A549 (cell line): ENCODE results near the gene ILRUN. TPM values are rescaled to one million over a fixed set of nuclear protein-coding genes. Genes with fewer than 3 reads are reported as not detected.

Experiments
- ATAC-seq, 2 experiments: fragments of 200-7000 bp in 1 of 2; fragments of >200 bp in 1 of 2; cut with Nextera tagmentation in 1 of 2; cut with Tn5 transposase in 1 of 2; 3 replicates each; pipeline versions ENCODE4 v1.8.0 to v1.9.1; 2018 to 2020; ENCODE audit warnings: mild to moderate bottlenecking in 1 of 2, moderate library complexity in 1 of 2
- CTCF ChIA-PET: fragments of 300-600 bp; sonication (Branson Sonifier 250); formaldehyde crosslinking; extraction: SDS; loops from one replicate; lab custom pipeline; 2021; ENCODE audit warnings: antibody characterized with exemption, inconsistent platforms; lab: Yijun Ruan, JAX
- POLR2A ChIA-PET: fragments of 350-600 bp; formaldehyde crosslinking; extraction: SDS; loops from one replicate; lab custom pipeline; 2021; ENCODE audit warnings: antibody characterized with exemption, inconsistent platforms; lab: Yijun Ruan, JAX
- DNase-seq, 2 experiments: peaks; one replicate each; pipeline versions ENCODE4 v3.0.0 to v3.0.0-alpha.2; 2011 to 2016; ENCODE audit warnings: low read depth in 1 of 2, low spot score in 1 of 2
- FAIRE-seq: peaks from 2 replicates; lab custom pipeline; 2011; peaks lifted over from hg19 to GRCh38; lab: Jason Lieb, UNC
- H3K27ac ChIP-seq, 2 experiments: fragments of >200 bp; sonication (Bioruptor Twin); formaldehyde crosslinking; 3 replicates each; pipeline ENCODE4 v1.5.1; 2016 to 2017
- H3K4me1 ChIP-seq: fragments of >200 bp; sonication (Bioruptor Twin); formaldehyde crosslinking; 3 replicates; pipeline ENCODE4 v1.6.1; 2016
- H3K4me2 ChIP-seq: fragments of >200 bp; sonication (Bioruptor Twin); formaldehyde crosslinking; 3 replicates; pipeline ENCODE4 v1.6.1; 2016
- H3K4me3 ChIP-seq: fragments of >200 bp; sonication (Bioruptor Twin); formaldehyde crosslinking; 3 replicates; pipeline ENCODE4 v1.5.1; 2016
- H3K9me3 ChIP-seq: fragments of >200 bp; sonication (Bioruptor Twin); formaldehyde crosslinking; 3 replicates; pipeline ENCODE4 v1.6.1; 2016
- BCL3 ChIP-seq: fragments of >200 bp; sonication (Bioruptor Twin); formaldehyde crosslinking; IDR thresholded peaks from 3 replicates; pipeline ENCODE4 v1.6.1; 2016
- CHD4 ChIP-seq: fragments of 200-600 bp; sonication (generic); IDR thresholded peaks from 2 replicates; pipeline ENCODE4 v1.6.1; 2016; ENCODE audit warnings: antibody characterized with exemption, mild to moderate bottlenecking, borderline replicate concordance
- FOSB ChIP-seq: fragments of 250-450 bp; sonication (Bioruptor Pico); IDR thresholded peaks from 2 replicates; pipeline ENCODE4 v1.5.0; 2020; ENCODE audit warnings: mild to moderate bottlenecking, moderate library complexity
- GATA3 ChIP-seq: IDR thresholded peaks from 2 replicates; pipeline ENCODE4 v1.6.1; 2012; ENCODE audit warnings: borderline replicate concordance
- HES2 ChIP-seq: fragments of >200 bp; sonication (Bioruptor Twin); formaldehyde crosslinking; IDR thresholded peaks from 2 replicates; pipeline ENCODE4 v1.6.1; 2016
- HOXA7 ChIP-seq: fragments of 250-450 bp; sonication (Bioruptor Pico); IDR thresholded peaks from 2 replicates; pipeline ENCODE4 v1.5.0; 2020; ENCODE audit warnings: mild to moderate bottlenecking, moderate library complexity
- HOXB13 ChIP-seq: fragments of 250-450 bp; sonication (Bioruptor Pico); IDR thresholded peaks from 2 replicates; pipeline ENCODE4 v1.5.0; 2020; ENCODE audit warnings: low read depth, mild to moderate bottlenecking, moderate library complexity
- JUN ChIP-seq, 2 experiments: fragments of >200 bp; sonication (Bioruptor Twin); formaldehyde crosslinking; IDR thresholded peaks; 2 replicates in 1 of 2; 3 replicates in 1 of 2; pipeline ENCODE4 v1.6.1; 2016 to 2017
- NFE2L2 ChIP-seq: fragments of 150-350 bp; conservative IDR thresholded peaks from 2 replicates; pipeline ENCODE4 v1.6.1; 2014; ENCODE audit warnings: low read length
- NPAS2 ChIP-seq: fragments of 250-450 bp; sonication (Bioruptor Pico); IDR thresholded peaks from 2 replicates; pipeline ENCODE4 v1.8.0; 2022; ENCODE audit warnings: mild to moderate bottlenecking, moderate library complexity, borderline replicate concordance
- NR3C1 ChIP-seq: fragments of >200 bp; sonication (Bioruptor Twin); formaldehyde crosslinking; IDR thresholded peaks from 3 replicates; pipeline ENCODE4 v1.6.1; 2017
- POLR2A ChIP-seq: IDR thresholded peaks from 2 replicates; pipeline ENCODE4 v1.6.1; 2012; ENCODE audit warnings: mild to moderate bottlenecking, low read length
- RNF2 ChIP-seq: fragments of 200-600 bp; sonication (generic); IDR thresholded peaks from 2 replicates; pipeline ENCODE4 v1.6.1; 2016; ENCODE audit warnings: low read depth, mild to moderate bottlenecking, antibody characterized with exemption, moderate library complexity, borderline replicate concordance
- SREBF2 ChIP-seq: fragments of 450-650 bp; IDR thresholded peaks from 2 replicates; pipeline ENCODE4 v1.6.1; 2014; ENCODE audit warnings: mild to moderate bottlenecking, moderate library complexity
- TP53 ChIP-seq: fragments of 250-450 bp; sonication (Bioruptor Pico); IDR thresholded peaks from 2 replicates; pipeline ENCODE4 v1.5.0; 2021; ENCODE audit warnings: mild to moderate bottlenecking, moderate library complexity
- USF2 ChIP-seq: fragments of 450-650 bp; IDR thresholded peaks from 2 replicates; pipeline ENCODE4 v1.6.1; 2014; ENCODE audit warnings: antibody characterized with exemption
- ZNF302 ChIP-seq: fragments of 250-450 bp; sonication (Bioruptor Pico); IDR thresholded peaks from 2 replicates; pipeline ENCODE4 v1.9.0; 2021; ENCODE audit warnings: inconsistent platforms, mild to moderate bottlenecking, moderate library complexity
- ZSCAN20 ChIP-seq: fragments of 250-450 bp; sonication (Bioruptor Pico); IDR thresholded peaks from 2 replicates; pipeline ENCODE4 v1.8.0; 2022; ENCODE audit warnings: mild to moderate bottlenecking, moderate library complexity
- WGBS: methylation state at CpG from one replicate; pipeline ENCODE4 v1.1.6; 2017; ENCODE audit errors: missing lambda C conversion rate; 5-methylcytosine and 5-hydroxymethylcytosine counted together
- polyA plus RNA-seq, 4 experiments: library from polyadenylated mRNA; depleted of rRNA in 3 of 4; stranded (reverse); fragments of >200 nt; fragmentation: RNase III in 1 of 4; extraction: RNeasy Plus Mini Kit Qiagen cat#74134 plus additional on column Dnase treatment in 1 of 4; gene quantifications; 2 replicates in 3 of 4; 3 replicates in 1 of 4; pipeline ENCODE4 v1.2.3, GENCODE V29; 2011 to 2017
- TF ChIP-seq, protein P1 (sequence below): fragments of 200-600 bp; sonication (generic); IDR thresholded peaks from 2 replicates; pipeline ENCODE4 v1.6.1; 2016; ENCODE audit warnings: antibody characterized with exemption, mild to moderate bottlenecking, moderate library complexity
- TF ChIP-seq, protein P2 (sequence below): IDR thresholded peaks from 2 replicates; pipeline ENCODE4 v1.6.1; 2012

ILRUN gene
- polyA plus RNA-seq, 2 of the 4 experiments (the other 2 are of a cell fraction) = 28.6 to 36.1 TPM

GRCh38 chr6:34743625-34744293 lies 47.2 kb upstream of the ILRUN start:
- peaks cover 11% of the 10 kb centered on the region; the same call in 2 of the 3 replicates for H3K4me1 ChIP-seq
- DNase-seq (no peak), FAIRE-seq (no peak), ATAC-seq (no peak)
- ChIA-PET CTCF (interaction anchor here (0.6 kb wide), 1 partner anchor 33 kb away, joined by 3 read pairs; no protein-coding TSS in a partner anchor), POLR2A (no interaction called here)
- no peak overlapping the region for H3K4me2 ChIP-seq
- no peak overlapping the region for H3K4me3 ChIP-seq
- H3K9me3 ChIP-seq = no peaks in the 10 kb centered on the region
- TF ChIP-seq HES2 (no peak), RNF2 (no peak), CHD4 (no peak), NPAS2 (no peak), JUN (IDR thresholded peaks at IDR 0.05) (no peak), USF2 (no peak), ZNF302 (CRISPR knock-in tag) (no peak), HOXA7 (CRISPR knock-in tag) (no peak), TP53 (no peak), POLR2A (no peak), ZSCAN20 (CRISPR knock-in tag) (no peak), GATA3 (no peak), SREBF2 (no peak)
- no peak overlapping the region for H3K27ac ChIP-seq
- WGBS = 77% methylated on average over 7 of the region's 7 CpGs

GRCh38 chr6:34742094-34742493 lies 45.5 kb upstream of the ILRUN start:
- H3K4me2 ChIP-seq = no peak overlapping the region
- ATAC-seq = no peak
- ChIA-PET POLR2A (interaction anchor here (1.2 kb wide), 1 partner anchor 15 kb away, joined by 3 read pairs; the partner anchor contains the start of gene SNRPC), CTCF (interaction anchor here (0.8 kb wide), 1 partner anchor 398 kb away, joined by 3 read pairs; no protein-coding TSS in a partner anchor)
- H3K4me3 ChIP-seq = no peak overlapping the region
- H3K27ac ChIP-seq = no peak overlapping the region
- 72% methylated on average over 4 of the region's 4 CpGs for WGBS
- no peaks in the 10 kb centered on the region for H3K9me3 ChIP-seq
- DNase-seq = no peak
- peaks cover 11% of the 10 kb centered on the region; the same call in 2 of the 3 replicates for H3K4me1 ChIP-seq
- no peak for FAIRE-seq
- no peak for TF ChIP-seq BCL3
- no peak for TF ChIP-seq NR3C1
- TF ChIP-seq, protein P1, sequence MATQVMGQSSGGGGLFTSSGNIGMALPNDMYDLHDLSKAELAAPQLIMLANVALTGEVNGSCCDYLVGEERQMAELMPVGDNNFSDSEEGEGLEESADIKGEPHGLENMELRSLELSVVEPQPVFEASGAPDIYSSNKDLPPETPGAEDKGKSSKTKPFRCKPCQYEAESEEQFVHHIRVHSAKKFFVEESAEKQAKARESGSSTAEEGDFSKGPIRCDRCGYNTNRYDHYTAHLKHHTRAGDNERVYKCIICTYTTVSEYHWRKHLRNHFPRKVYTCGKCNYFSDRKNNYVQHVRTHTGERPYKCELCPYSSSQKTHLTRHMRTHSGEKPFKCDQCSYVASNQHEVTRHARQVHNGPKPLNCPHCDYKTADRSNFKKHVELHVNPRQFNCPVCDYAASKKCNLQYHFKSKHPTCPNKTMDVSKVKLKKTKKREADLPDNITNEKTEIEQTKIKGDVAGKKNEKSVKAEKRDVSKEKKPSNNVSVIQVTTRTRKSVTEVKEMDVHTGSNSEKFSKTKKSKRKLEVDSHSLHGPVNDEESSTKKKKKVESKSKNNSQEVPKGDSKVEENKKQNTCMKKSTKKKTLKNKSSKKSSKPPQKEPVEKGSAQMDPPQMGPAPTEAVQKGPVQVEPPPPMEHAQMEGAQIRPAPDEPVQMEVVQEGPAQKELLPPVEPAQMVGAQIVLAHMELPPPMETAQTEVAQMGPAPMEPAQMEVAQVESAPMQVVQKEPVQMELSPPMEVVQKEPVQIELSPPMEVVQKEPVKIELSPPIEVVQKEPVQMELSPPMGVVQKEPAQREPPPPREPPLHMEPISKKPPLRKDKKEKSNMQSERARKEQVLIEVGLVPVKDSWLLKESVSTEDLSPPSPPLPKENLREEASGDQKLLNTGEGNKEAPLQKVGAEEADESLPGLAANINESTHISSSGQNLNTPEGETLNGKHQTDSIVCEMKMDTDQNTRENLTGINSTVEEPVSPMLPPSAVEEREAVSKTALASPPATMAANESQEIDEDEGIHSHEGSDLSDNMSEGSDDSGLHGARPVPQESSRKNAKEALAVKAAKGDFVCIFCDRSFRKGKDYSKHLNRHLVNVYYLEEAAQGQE = no peak
- TF ChIP-seq NFE2L2 = no peak
- no peak for TF ChIP-seq RNF2
- no peak for TF ChIP-seq HOXB13
- no peak for TF ChIP-seq POLR2A
- TF ChIP-seq FOSB (CRISPR knock-in tag) = no peak
- TF ChIP-seq, protein P2, sequence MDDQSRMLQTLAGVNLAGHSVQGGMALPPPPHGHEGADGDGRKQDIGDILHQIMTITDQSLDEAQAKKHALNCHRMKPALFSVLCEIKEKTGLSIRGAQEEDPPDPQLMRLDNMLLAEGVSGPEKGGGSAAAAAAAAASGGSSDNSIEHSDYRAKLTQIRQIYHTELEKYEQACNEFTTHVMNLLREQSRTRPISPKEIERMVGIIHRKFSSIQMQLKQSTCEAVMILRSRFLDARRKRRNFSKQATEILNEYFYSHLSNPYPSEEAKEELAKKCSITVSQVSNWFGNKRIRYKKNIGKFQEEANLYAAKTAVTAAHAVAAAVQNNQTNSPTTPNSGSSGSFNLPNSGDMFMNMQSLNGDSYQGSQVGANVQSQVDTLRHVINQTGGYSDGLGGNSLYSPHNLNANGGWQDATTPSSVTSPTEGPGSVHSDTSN = no peak
- TF ChIP-seq HOXA7 (CRISPR knock-in tag) = no peak
